Brain microvascular endothelial cell (primary cell): ENCODE results near the gene UGT1A9.
"Not testable (repeated sequence)": the region's sequence is repeated elsewhere in the genome, so short reads cannot be mapped to it uniquely, and the experiment has no call there.

Experiments
- DNase-seq: peaks from one replicate; pipeline ENCODE4 v3.0.0-alpha.2; 2020
- H3K27ac ChIP-seq: fragments of 250-450 bp; sonication (Bioruptor Pico); 2 replicates; pipeline ENCODE4 v1.5.1; 2020; ENCODE audit warnings: mild to moderate bottlenecking, moderate library complexity
- H3K27me3 ChIP-seq: fragments of 250-450 bp; sonication (Bioruptor Pico); replicated peaks from 2 replicates; pipeline ENCODE4 v1.5.1; 2020; ENCODE audit warnings: mild to moderate bottlenecking
- H3K36me3 ChIP-seq: fragments of 250-450 bp; sonication (Bioruptor Pico); replicated peaks from 2 replicates; pipeline ENCODE4 v1.5.1; 2020; ENCODE audit warnings: mild to moderate bottlenecking
- H3K4me3 ChIP-seq: 2 replicates; pipeline ENCODE4 v1.5.1; 2011; ENCODE audit warnings: low read depth, mild to moderate bottlenecking, control low read depth, low read length, moderate library complexity
- CTCF ChIP-seq: IDR thresholded peaks from 2 replicates; pipeline ENCODE4 v1.5.1; 2011; ENCODE audit warnings: low read depth, mild to moderate bottlenecking, moderate library complexity, low read length, control low read depth, inconsistent platforms; ENCODE audit errors: missing control alignments
- in situ Hi-C: cut with HindIII; loops from 2 replicates; pipeline ENCODE4 v1.10.0; 2017; ENCODE audit warnings: low sequenced_read_pairs, low pct_ligation_motif_present

UGT1A9 gene

GRCh38 chr2:233746475-233747282 is 75.0 kb downstream of the UGT1A9 start:
- Histone ChIP-seq H3K27ac (no peak overlapping the region), H3K27me3 (no peaks in the 10 kb centered on the region), H3K36me3 (no peaks in the 10 kb centered on the region), H3K4me3 (no peak overlapping the region)
- in situ Hi-C loops: no loop called here
- DNase-seq: no peak
- no peak for TF ChIP-seq CTCF

GRCh38 chr2:233747283-233747544 is 75.5 kb downstream of the UGT1A9 start:
- Histone ChIP-seq H3K36me3 (no peaks in the 10 kb centered on the region), H3K27me3 (no peaks in the 10 kb centered on the region), H3K27ac (no peak overlapping the region), H3K4me3 (no peak overlapping the region)
- no peak for TF ChIP-seq CTCF
- in situ Hi-C loops: no loop called here
- DNase-seq: no peak

- H3K4me3 ChIP-seq, in situ Hi-C loops, H3K36me3 ChIP-seq, H3K27ac ChIP-seq, H3K27me3 ChIP-seq, DNase-seq: not testable (repeated sequence)
Measured at GRCh38 chr2:233750689-233751088, 79.0 kb downstream of the UGT1A9 start.

- in situ Hi-C loops, H3K36me3 ChIP-seq, H3K27me3 ChIP-seq, H3K27ac ChIP-seq, DNase-seq, H3K4me3 ChIP-seq: not testable (repeated sequence)
Measured at GRCh38 chr2:233751212-233752009, 79.7 kb downstream of the UGT1A9 start.

- Histone ChIP-seq H3K27ac (no peak overlapping the region), H3K27me3 (no peaks in the 10 kb centered on the region), H3K36me3 (no peaks in the 10 kb centered on the region), H3K4me3 (no peak overlapping the region)
- no peak for TF ChIP-seq CTCF
- DNase-seq: no peak
- in situ Hi-C loops: no loop called here
Measured at GRCh38 chr2:233754872-233755611, 83.3 kb downstream of the UGT1A9 start.

GRCh38 chr2:233756429-233757081 is 84.9 kb downstream of the UGT1A9 start:
- H3K4me3 ChIP-seq: no peak overlapping the region
- H3K27ac ChIP-seq: no peak overlapping the region
- in situ Hi-C loops: no loop called here
- no peaks in the 10 kb centered on the region for H3K36me3 ChIP-seq
- no peaks in the 10 kb centered on the region for H3K27me3 ChIP-seq
- TF ChIP-seq CTCF: no peak
- DNase-seq: no peak
